ENCODE data around the gene GADD45B. TPM values are rescaled to one million over a fixed set of nuclear protein-coding genes. Genes with fewer than 3 reads are reported as not detected.

The GADD45B gene
- polyA plus RNA-seq, 1 donor from 2014 or later = not detected

GRCh38 chr19:2431318-2432055 lies 44.4 kb upstream of the GADD45B start:
- no peaks in the 10 kb centered on the region for H3K9me3 ChIP-seq (ENCODE audit: low read length)
- no peak overlapping the region for H3K4me2 ChIP-seq (ENCODE audit: low read length)
- H3K79me2 ChIP-seq (replicated peaks; ENCODE audit: insufficient read depth, low read length) = peaks cover 5% of the 10 kb centered on the region
- no peaks in the 10 kb centered on the region for H3K27me3 ChIP-seq (ENCODE audit: insufficient read depth, low read depth, low read length)
- H3K36me3 ChIP-seq (ENCODE audit: insufficient read depth, low read length) = no peaks in the 10 kb centered on the region
- no peaks in the 10 kb centered on the region for H3F3A ChIP-seq (ENCODE audit: insufficient read depth, low read length, poor library complexity, severe bottlenecking)
- no peaks in the 10 kb centered on the region for H3K9me2 ChIP-seq (ENCODE audit: insufficient read depth, low read length)
- H3K27ac ChIP-seq (ENCODE audit: low read length) = no peak overlapping the region
- H3K9ac ChIP-seq (ENCODE audit: low read length) = no peak overlapping the region
- TF ChIP-seq SMC3 (conservative IDR thresholded peaks at IDR 0.05; ENCODE audit: poor library complexity) = no peak
- TF ChIP-seq, protein P1, sequence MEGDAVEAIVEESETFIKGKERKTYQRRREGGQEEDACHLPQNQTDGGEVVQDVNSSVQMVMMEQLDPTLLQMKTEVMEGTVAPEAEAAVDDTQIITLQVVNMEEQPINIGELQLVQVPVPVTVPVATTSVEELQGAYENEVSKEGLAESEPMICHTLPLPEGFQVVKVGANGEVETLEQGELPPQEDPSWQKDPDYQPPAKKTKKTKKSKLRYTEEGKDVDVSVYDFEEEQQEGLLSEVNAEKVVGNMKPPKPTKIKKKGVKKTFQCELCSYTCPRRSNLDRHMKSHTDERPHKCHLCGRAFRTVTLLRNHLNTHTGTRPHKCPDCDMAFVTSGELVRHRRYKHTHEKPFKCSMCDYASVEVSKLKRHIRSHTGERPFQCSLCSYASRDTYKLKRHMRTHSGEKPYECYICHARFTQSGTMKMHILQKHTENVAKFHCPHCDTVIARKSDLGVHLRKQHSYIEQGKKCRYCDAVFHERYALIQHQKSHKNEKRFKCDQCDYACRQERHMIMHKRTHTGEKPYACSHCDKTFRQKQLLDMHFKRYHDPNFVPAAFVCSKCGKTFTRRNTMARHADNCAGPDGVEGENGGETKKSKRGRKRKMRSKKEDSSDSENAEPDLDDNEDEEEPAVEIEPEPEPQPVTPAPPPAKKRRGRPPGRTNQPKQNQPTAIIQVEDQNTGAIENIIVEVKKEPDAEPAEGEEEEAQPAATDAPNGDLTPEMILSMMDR (IDR thresholded peaks at IDR 0.05; ENCODE audit: poor library complexity, severe bottlenecking) = no peak
- TF ChIP-seq EZH2 (IDR thresholded peaks at IDR 0.05; ENCODE audit: borderline replicate concordance, insufficient read depth, low read length, poor library complexity, severe bottlenecking) = no peak
- no peak for TF ChIP-seq TAF1 (IDR thresholded peaks at IDR 0.05; ENCODE audit: low read depth)
- no peak for TF ChIP-seq POLR2AphosphoS5 (IDR thresholded peaks at IDR 0.05)
- TF ChIP-seq EP300 (conservative IDR thresholded peaks at IDR 0.05; ENCODE audit: poor library complexity, severe bottlenecking) = no peak
- no peak for TF ChIP-seq REST (IDR thresholded peaks at IDR 0.05; ENCODE audit: borderline replicate concordance)
- no peak for TF ChIP-seq MXI1 (conservative IDR thresholded peaks at IDR 0.05; ENCODE audit: poor library complexity, severe bottlenecking)
- no peak for TF ChIP-seq RAD21 (conservative IDR thresholded peaks at IDR 0.05)
- H3K4me3 ChIP-seq (ENCODE audit: low read length) = no peak overlapping the region
- H4K20me1 ChIP-seq (ENCODE audit: insufficient read depth) = peaks cover 3% of the 10 kb centered on the region
- no peak overlapping the region for H2AFZ ChIP-seq (ENCODE audit: low read depth, low read length)

DNA sequence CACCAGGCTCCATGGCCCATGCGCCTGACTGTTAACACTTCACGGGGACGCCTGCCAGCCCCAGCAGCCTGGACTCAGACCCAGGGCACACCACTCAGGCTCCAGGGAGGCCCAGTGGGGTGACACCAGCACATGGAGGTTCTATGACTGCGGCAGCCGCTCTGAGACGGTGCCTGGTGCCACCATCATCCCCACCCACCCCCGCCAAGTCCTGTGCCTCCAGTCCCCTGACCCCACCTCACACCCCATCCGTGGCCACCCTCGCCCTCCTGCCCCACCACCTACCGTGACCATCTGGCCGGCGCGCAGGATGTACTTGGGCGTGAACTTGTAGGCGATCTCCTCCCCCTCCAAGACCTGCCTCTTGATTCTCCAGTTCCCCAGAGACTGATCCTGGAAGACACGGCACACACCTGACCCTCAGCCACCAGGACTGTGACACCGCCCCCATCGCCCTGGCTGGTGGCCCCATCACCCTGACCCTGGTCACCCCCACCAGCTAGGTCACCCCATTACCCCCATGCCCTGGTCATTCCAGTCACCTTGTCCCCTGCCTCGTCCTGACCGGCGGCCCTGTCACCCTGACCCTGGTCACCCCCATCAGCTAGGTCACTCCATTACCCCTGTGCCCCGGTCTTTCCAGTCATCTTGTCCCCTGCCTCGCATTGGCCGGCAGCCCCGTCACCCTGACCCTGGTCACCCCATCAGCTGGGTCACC lies 43.6 kb upstream of the GADD45B start:
- H3K79me2 ChIP-seq (replicated peaks; ENCODE audit: insufficient read depth, low read length) = no peaks in the 10 kb centered on the region
- H3K27ac ChIP-seq (ENCODE audit: low read length) = no peak overlapping the region
- no peak for TF ChIP-seq RAD21 (conservative IDR thresholded peaks at IDR 0.05)
- TF ChIP-seq REST (IDR thresholded peaks at IDR 0.05; ENCODE audit: borderline replicate concordance) = no peak
- TF ChIP-seq EZH2 (IDR thresholded peaks at IDR 0.05; ENCODE audit: borderline replicate concordance, insufficient read depth, low read length, poor library complexity, severe bottlenecking) = no peak
- no peak for TF ChIP-seq MXI1 (conservative IDR thresholded peaks at IDR 0.05; ENCODE audit: poor library complexity, severe bottlenecking)
- no peak for TF ChIP-seq TAF1 (IDR thresholded peaks at IDR 0.05; ENCODE audit: low read depth)
- no peak for TF ChIP-seq SMC3 (conservative IDR thresholded peaks at IDR 0.05; ENCODE audit: poor library complexity)
- no peak for TF ChIP-seq EP300 (conservative IDR thresholded peaks at IDR 0.05; ENCODE audit: poor library complexity, severe bottlenecking)
- TF ChIP-seq POLR2AphosphoS5 (IDR thresholded peaks at IDR 0.05) = no peak
- TF ChIP-seq, protein P1 (IDR thresholded peaks at IDR 0.05; ENCODE audit: poor library complexity, severe bottlenecking) = no peak
- no peaks in the 10 kb centered on the region for H3K27me3 ChIP-seq (ENCODE audit: insufficient read depth, low read depth, low read length)
- no peaks in the 10 kb centered on the region for H3K9me3 ChIP-seq (ENCODE audit: low read length)
- H3F3A ChIP-seq (ENCODE audit: insufficient read depth, low read length, poor library complexity, severe bottlenecking) = no peaks in the 10 kb centered on the region
- no peak overlapping the region for H3K9ac ChIP-seq (ENCODE audit: low read length)
- H3K36me3 ChIP-seq (ENCODE audit: insufficient read depth, low read length) = no peaks in the 10 kb centered on the region
- no peak overlapping the region for H3K4me2 ChIP-seq (ENCODE audit: low read length)
- no peaks in the 10 kb centered on the region for H4K20me1 ChIP-seq (ENCODE audit: insufficient read depth)
- H3K4me3 ChIP-seq (ENCODE audit: low read length) = no peak overlapping the region
- H3K9me2 ChIP-seq (ENCODE audit: insufficient read depth, low read length) = no peaks in the 10 kb centered on the region
- no peak overlapping the region for H2AFZ ChIP-seq (ENCODE audit: low read depth, low read length)

Data from neural cell (in vitro differentiated cells).